BJ (cell line): ENCODE measurements around the gene ASPHD1. TPM values are rescaled to one million over a fixed set of nuclear protein-coding genes. Genes with fewer than 3 reads are reported as not detected.
A peak's percentile ranks its signal among the peaks of the same experiment; 100 is the strongest.
"Not testable (repeated sequence)": the region's sequence is repeated elsewhere in the genome, so short reads cannot be mapped to it uniquely, and the experiment has no call there.

ENCODE experiments used
- CTCF ChIA-PET: fragments of 350-600 bp; formaldehyde crosslinking; extraction: SDS; loops from one replicate; lab custom pipeline; 2021; ENCODE audit warnings: antibody characterized with exemption, inconsistent platforms; lab: Yijun Ruan, JAX
- POLR2A ChIA-PET: fragments of 300-600 bp; sonication (Branson Sonifier 250); formaldehyde crosslinking; extraction: SDS; loops from one replicate; lab custom pipeline; 2021; ENCODE audit warnings: antibody characterized with exemption; lab: Charles Lee
- DNase-seq: peaks from one replicate; pipeline ENCODE4 v3.0.0-alpha.2; 2011; ENCODE audit warnings: low read depth
- H3K27me3 ChIP-seq: 2 replicates; pipeline ENCODE4 v1.6.0; 2011; ENCODE audit warnings: low read length; ENCODE audit not compliant: control insufficient read depth, insufficient read depth
- H3K36me3 ChIP-seq: 2 replicates; pipeline ENCODE4 v1.5.1; 2011; ENCODE audit warnings: low read length; ENCODE audit not compliant: control insufficient read depth, insufficient read depth
- H3K4me3 ChIP-seq: 2 replicates; pipeline ENCODE4 v1.5.1; 2011; ENCODE audit warnings: low read depth, mild to moderate bottlenecking, control low read depth, low read length
- CTCF ChIP-seq: IDR thresholded peaks from 2 replicates; pipeline ENCODE4 v1.5.1; 2011; ENCODE audit warnings: low read depth, mild to moderate bottlenecking, control low read depth, inconsistent platforms, low read length, moderate library complexity; ENCODE audit not compliant: insufficient read depth
- polyA plus RNA-seq: library from polyadenylated mRNA; depleted of rRNA; stranded (reverse); fragments of >200 nt; gene quantifications from 2 replicates; pipeline ENCODE4 v1.2.3, GENCODE V29; 2011

The ASPHD1 gene
- polyA plus RNA-seq, 1 experiment = 6.9 TPM

DNA sequence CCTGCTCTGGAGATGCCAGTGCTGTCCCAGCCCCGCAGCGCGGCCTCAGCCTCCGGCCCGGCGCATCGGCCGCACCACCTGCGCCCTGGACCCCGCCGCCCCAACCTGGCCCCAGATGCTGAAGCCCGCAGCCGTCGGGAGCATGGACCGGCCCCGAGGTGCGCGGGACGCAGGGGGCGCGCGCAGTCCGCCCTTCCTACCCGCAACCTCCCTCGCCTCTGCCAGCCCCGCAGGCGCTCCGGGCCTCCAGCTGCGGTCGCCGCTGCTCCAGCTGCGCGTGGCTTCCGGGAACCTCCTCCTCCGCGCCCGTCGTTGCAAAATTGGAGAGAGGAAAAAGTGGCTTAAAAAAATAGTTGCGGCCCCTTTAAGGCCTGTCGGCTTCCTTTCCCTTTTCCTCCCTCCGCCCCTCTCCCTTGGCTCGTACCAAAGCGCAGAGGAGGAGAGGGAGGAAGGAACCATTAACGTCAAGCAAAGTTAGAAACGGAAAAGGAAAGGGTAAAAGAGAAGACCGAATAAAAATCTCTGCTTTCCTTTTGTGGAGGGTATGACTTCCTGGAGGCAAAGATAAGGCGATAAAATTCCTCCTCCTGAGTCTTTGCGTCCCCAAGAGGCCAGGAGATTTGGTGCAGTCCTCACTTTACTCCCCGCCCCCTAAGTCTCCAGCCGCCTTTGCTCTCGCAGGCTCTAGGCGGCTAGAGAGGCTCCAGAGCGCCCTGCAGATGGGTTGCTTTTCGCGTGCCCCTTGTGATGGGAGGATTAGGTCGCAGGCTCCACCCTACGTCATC is 37.2 kb upstream of the ASPHD1 start, which contains the start of gene CDIPT:
Gene CDIPT, minus strand, starts transcription at position 343 of the 785 bp plus-strand sequence. CDS start 369 bp downstream, outside the sequence.
- Histone ChIP-seq H3K27me3 (no peaks in the 10 kb centered on the region), H3K36me3 (peaks cover 20% of the 10 kb centered on the region), H3K4me3 (peak within 1 kb of the TSS; percentile 87)
- TF ChIP-seq CTCF = peak; percentile 55
- peak; percentile 61 for DNase-seq
- CTCF ChIA-PET = interaction anchor here (1.0 to 2.2 kb wide), 4 partner anchors 13 to 170 kb away, joined by 3 to 10 read pairs (median 6); no protein-coding TSS in a partner anchor
- POLR2A ChIA-PET = interaction anchor here (0.6 kb wide), 1 partner anchor 202 kb away, joined by 3 read pairs; no protein-coding TSS in a partner anchor

GRCh38 chr16:29863669-29863984 is 36.7 kb upstream of the ASPHD1 start:
- Histone ChIP-seq H3K36me3 (peaks cover 18% of the 10 kb centered on the region), H3K4me3 (peak overlapping the region; percentile 30), H3K27me3 (no peaks in the 10 kb centered on the region)
- DNase-seq = no peak
- no peak for TF ChIP-seq CTCF
- POLR2A ChIA-PET = interaction anchor here (0.6 kb wide), 1 partner anchor 201 kb away, joined by 3 read pairs; no protein-coding TSS in a partner anchor
- CTCF ChIA-PET = interaction anchor here (1.0 to 2.2 kb wide), 4 partner anchors 13 to 169 kb away, joined by 3 to 10 read pairs (median 6); no protein-coding TSS in a partner anchor

- DNase-seq = no peak
- no peak overlapping the region for H3K4me3 ChIP-seq
- TF ChIP-seq CTCF = no peak
- ChIA-PET CTCF (interaction anchor here (1.2 to 2.2 kb wide), 2 partner anchors 12 to 16 kb away, joined by 6 to 10 read pairs; no protein-coding TSS in a partner anchor), POLR2A (no interaction called here)
- H3K36me3 ChIP-seq = peaks cover 13% of the 10 kb centered on the region
- no peaks in the 10 kb centered on the region for H3K27me3 ChIP-seq
Measured at GRCh38 chr16:29864205-29864604, 36.1 kb upstream of the ASPHD1 start.

GRCh38 chr16:29868396-29869009 is 31.8 kb upstream of the ASPHD1 start:
- ChIA-PET POLR2A (interaction anchor here (0.6 kb wide), 1 partner anchor 21 kb away, joined by 6 read pairs; no protein-coding TSS in a partner anchor), CTCF (interaction anchor here (0.9 kb wide), 1 partner anchor 53 kb away, joined by 3 read pairs; the partner anchor contains the start of gene PAGR1)
- DNase-seq = no peak
- no peak for TF ChIP-seq CTCF
- no peak overlapping the region for H3K4me3 ChIP-seq
- no peaks in the 10 kb centered on the region for H3K27me3 ChIP-seq
- no peaks in the 10 kb centered on the region for H3K36me3 ChIP-seq

DNA sequence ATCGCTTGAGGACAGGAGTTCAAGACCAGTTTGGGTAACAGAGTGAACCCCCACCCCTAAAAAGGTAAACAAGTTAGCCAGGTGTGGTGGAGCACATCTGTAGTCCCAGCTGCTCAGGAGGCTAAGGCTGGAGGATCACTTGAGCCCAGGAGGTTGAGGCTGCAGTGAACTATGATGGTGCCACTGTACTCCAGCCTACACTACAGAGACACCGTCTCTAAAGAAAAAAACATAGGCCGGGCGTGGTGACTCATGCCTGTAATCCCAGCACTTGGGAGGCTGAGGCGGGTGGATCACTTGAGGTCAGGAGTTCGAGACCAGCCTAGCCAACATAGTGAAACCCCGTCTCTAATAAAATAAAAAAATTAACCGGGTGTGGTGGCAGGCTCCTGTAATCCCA is 31.2 kb upstream of the ASPHD1 start:
- DNase-seq, H3K27me3 ChIP-seq, H3K4me3 ChIP-seq, CTCF ChIA-PET, H3K36me3 ChIP-seq, POLR2A ChIA-PET: not testable (repeated sequence)
